Fibroblast of the aortic adventitia (primary cell): ENCODE data around the gene PTPRA. TPM values are rescaled to one million over a fixed set of nuclear protein-coding genes. Genes with fewer than 3 reads are reported as not detected.

Experiments used
- DNase-seq: peaks from one replicate; pipeline ENCODE4 v3.0.0-alpha.2; 2010; ENCODE audit warnings: low read depth
- H3K4me3 ChIP-seq: 2 replicates; pipeline ENCODE4 v1.5.1; 2011; ENCODE audit warnings: low read depth, mild to moderate bottlenecking, control low read depth, low read length, moderate library complexity
- CTCF ChIP-seq: IDR thresholded peaks from 2 replicates; pipeline ENCODE4 v1.5.1; 2011; ENCODE audit warnings: mild to moderate bottlenecking, low read length, control low read depth, inconsistent platforms; ENCODE audit not compliant: insufficient read depth
- total RNA-seq: library from RNA; depleted of rRNA; stranded (reverse); fragments of >200 nt; gene quantifications from 2 replicates; pipeline ENCODE4 v1.2.3, GENCODE V29; 2012; ENCODE audit warnings: low replicate concordance

PTPRA gene
- total RNA-seq, 1 donor: 75.1 TPM

GRCh38 chr20:2921506-2921905 lies 48.2 kb downstream of the PTPRA start:
- DNase-seq: no peak
- no peak overlapping the region for H3K4me3 ChIP-seq
- no peak for TF ChIP-seq CTCF

GRCh38 chr20:2922957-2923356 lies 49.7 kb downstream of the PTPRA start:
- no peak overlapping the region for H3K4me3 ChIP-seq
- no peak for DNase-seq
- no peak for TF ChIP-seq CTCF

GRCh38 chr20:2930538-2930937 lies 57.3 kb downstream of the PTPRA start:
- H3K4me3 ChIP-seq: no peak overlapping the region
- TF ChIP-seq CTCF: no peak
- DNase-seq: no peak

GRCh38 chr20:2932498-2932897 lies 59.2 kb downstream of the PTPRA start:
- no peak for TF ChIP-seq CTCF
- no peak overlapping the region for H3K4me3 ChIP-seq
- DNase-seq: no peak

GRCh38 chr20:2937902-2938301 lies 64.6 kb downstream of the PTPRA start:
- H3K4me3 ChIP-seq: no peak overlapping the region
- no peak for DNase-seq
- TF ChIP-seq CTCF: no peak

GRCh38 chr20:2942439-2942838 lies 69.2 kb downstream of the PTPRA start:
- no peak overlapping the region for H3K4me3 ChIP-seq
- DNase-seq: peak; percentile 78
- no peak for TF ChIP-seq CTCF
